Karpas-422 (cell line): ENCODE data around the gene SMIM13. TPM values are rescaled to one million over a fixed set of nuclear protein-coding genes. Genes with fewer than 3 reads are reported as not detected.

Experiments used
- DNase-seq: peaks from one replicate; pipeline ENCODE4 v3.0.0-alpha.2; 2015
- H2AFZ ChIP-seq: fragments of 200-600 bp; sonication (generic); 2 replicates; pipeline ENCODE4 v1.6.1; 2014; ENCODE audit warnings: antibody characterized with exemption, low read length, mixed read lengths
- H3K27ac ChIP-seq: fragments of 200-600 bp; sonication (generic); 2 replicates; pipeline ENCODE4 v1.5.1; 2014; ENCODE audit warnings: mild to moderate bottlenecking, low read length, moderate library complexity
- H3K27me3 ChIP-seq: fragments of 200-600 bp; sonication (generic); 2 replicates; pipeline ENCODE4 v1.6.1; 2014; ENCODE audit warnings: low read length, mixed read lengths
- H3K36me3 ChIP-seq: fragments of 200-600 bp; sonication (generic); 2 replicates; pipeline ENCODE4 v1.6.1; 2014; ENCODE audit warnings: low read length, mixed read lengths; ENCODE audit not compliant: insufficient read depth
- H3K4me1 ChIP-seq: fragments of 200-600 bp; sonication (generic); 2 replicates; pipeline ENCODE4 v1.6.1; 2014; ENCODE audit warnings: mild to moderate bottlenecking, low read length, mixed read lengths
- H3K4me2 ChIP-seq: fragments of 200-600 bp; sonication (generic); 2 replicates; pipeline ENCODE4 v1.6.1; 2014; ENCODE audit warnings: low read length, low read depth, mild to moderate bottlenecking; ENCODE audit not compliant: poor library complexity, severe bottlenecking
- H3K4me3 ChIP-seq: fragments of 200-600 bp; sonication (generic); 2 replicates; pipeline ENCODE4 v1.5.1; 2014; ENCODE audit warnings: mild to moderate bottlenecking, antibody characterized with exemption, low read length, mixed read lengths
- H3K79me2 ChIP-seq: fragments of 200-600 bp; sonication (generic); 2 replicates; pipeline ENCODE4 v1.6.1; 2014; ENCODE audit warnings: mild to moderate bottlenecking, low read length, mixed read lengths
- H3K9ac ChIP-seq: fragments of 200-600 bp; sonication (generic); 2 replicates; pipeline ENCODE4 v1.6.0; 2014; ENCODE audit warnings: low read length
- H3K9me2 ChIP-seq: fragments of 200-600 bp; sonication (generic), shearing (Covaris generic); replicated peaks from 2 replicates; pipeline ENCODE4 v1.6.0; 2014; ENCODE audit warnings: mild to moderate bottlenecking, low read length, moderate library complexity; ENCODE audit not compliant: insufficient read depth
- H3K9me3 ChIP-seq: fragments of 300-700, 200-600 bp; sonication (generic); 2 replicates; pipeline ENCODE4 v1.6.1; 2014; ENCODE audit warnings: low read length, mixed read lengths
- H4K20me1 ChIP-seq: fragments of 200-600 bp; sonication (generic); 2 replicates; pipeline ENCODE4 v1.6.1; 2014; ENCODE audit warnings: mild to moderate bottlenecking, antibody characterized with exemption, low read length, low read depth; ENCODE audit not compliant: insufficient read depth
- total RNA-seq: library from RNA; depleted of rRNA; stranded (reverse); fragments of >200 nt; shearing (Covaris generic); gene quantifications from 2 replicates; pipeline ENCODE4 v1.2.3, GENCODE V29; 2014; ENCODE audit warnings: low replicate concordance

The SMIM13 gene
- total RNA-seq, 1 experiment from 2014 or later: 8.9 TPM

GRCh38 chr6:11098004-11098403 is 4.4 kb downstream of the SMIM13 start:
- H3K36me3 ChIP-seq: peaks cover 9% of the 10 kb centered on the region
- no peak overlapping the region for H3K4me2 ChIP-seq
- no peak for DNase-seq
- H3K9me2 ChIP-seq: no peaks in the 10 kb centered on the region
- H4K20me1 ChIP-seq: peaks cover 13% of the 10 kb centered on the region
- no peak overlapping the region for H3K4me3 ChIP-seq
- H3K27me3 ChIP-seq: no peaks in the 10 kb centered on the region
- no peaks in the 10 kb centered on the region for H3K9me3 ChIP-seq
- H3K79me2 ChIP-seq: peaks cover 88% of the 10 kb centered on the region
- H3K9ac ChIP-seq: no peak overlapping the region
- no peak overlapping the region for H3K27ac ChIP-seq
- peaks cover 17% of the 10 kb centered on the region for H3K4me1 ChIP-seq
- no peak overlapping the region for H2AFZ ChIP-seq

- H3K4me2 ChIP-seq: no peak overlapping the region
- DNase-seq: no peak
Observed at GRCh38 chr6:11101417-11101816, 7.8 kb downstream of the SMIM13 start.

GRCh38 chr6:11103065-11103464 is 9.4 kb downstream of the SMIM13 start:
- no peaks in the 10 kb centered on the region for H3K9me3 ChIP-seq
- peaks cover 100% of the 10 kb centered on the region for H3K79me2 ChIP-seq
- H3K4me1 ChIP-seq: 0 out of 2 replicates have a peak, but pooled peaks cover 14% of the 10 kb centered on the region
- H3K4me2 ChIP-seq: no peak overlapping the region
- no peak overlapping the region for H3K27ac ChIP-seq
- no peak for DNase-seq
- no peak overlapping the region for H3K9ac ChIP-seq
- peaks cover 7% of the 10 kb centered on the region for H3K36me3 ChIP-seq
- peaks cover 49% of the 10 kb centered on the region for H4K20me1 ChIP-seq
- no peak overlapping the region for H2AFZ ChIP-seq
- H3K27me3 ChIP-seq: no peaks in the 10 kb centered on the region
- no peaks in the 10 kb centered on the region for H3K9me2 ChIP-seq
- no peak overlapping the region for H3K4me3 ChIP-seq

More at GRCh38 chr6:11101417-11101816, 7.8 kb downstream of the SMIM13 start:
- no peak overlapping the region for H2AFZ ChIP-seq
- H3K9me3 ChIP-seq: no peaks in the 10 kb centered on the region
- 0 out of 2 replicates have a peak, but pooled peaks cover 9% of the 10 kb centered on the region for H3K4me1 ChIP-seq
- peaks cover 100% of the 10 kb centered on the region for H3K79me2 ChIP-seq
- no peaks in the 10 kb centered on the region for H3K9me2 ChIP-seq
- H3K36me3 ChIP-seq: peaks cover 9% of the 10 kb centered on the region
- H3K9ac ChIP-seq: no peak overlapping the region
- no peak overlapping the region for H3K4me3 ChIP-seq
- no peaks in the 10 kb centered on the region for H3K27me3 ChIP-seq
- no peak overlapping the region for H3K27ac ChIP-seq
- H4K20me1 ChIP-seq: peaks cover 45% of the 10 kb centered on the region

- peaks cover 97% of the 10 kb centered on the region for H3K79me2 ChIP-seq
- H3K27me3 ChIP-seq: no peaks in the 10 kb centered on the region
- no peak overlapping the region for H2AFZ ChIP-seq
- no peaks in the 10 kb centered on the region for H3K9me2 ChIP-seq
- H3K4me3 ChIP-seq: no peak overlapping the region
- no peak overlapping the region for H3K4me2 ChIP-seq
- peaks cover 41% of the 10 kb centered on the region for H4K20me1 ChIP-seq
- peaks cover 10% of the 10 kb centered on the region; the same call in 1 of the 2 replicates for H3K4me1 ChIP-seq
- no peak for DNase-seq
- H3K9ac ChIP-seq: no peak overlapping the region
- H3K27ac ChIP-seq: no peak overlapping the region
- no peaks in the 10 kb centered on the region for H3K9me3 ChIP-seq
- no peaks in the 10 kb centered on the region for H3K36me3 ChIP-seq
Observed at GRCh38 chr6:11108726-11109125, 15.1 kb downstream of the SMIM13 start.

- no peak within 1 kb of the TSS for H3K4me2 ChIP-seq
- H3K9me2 ChIP-seq: no peaks in the 10 kb centered on the region
- H4K20me1 ChIP-seq: peaks cover 19% of the 10 kb centered on the region
- H3K9me3 ChIP-seq: no peaks in the 10 kb centered on the region
- H3K36me3 ChIP-seq: no peaks in the 10 kb centered on the region
- H3K27me3 ChIP-seq: no peaks in the 10 kb centered on the region
- peaks cover 91% of the 10 kb centered on the region for H3K79me2 ChIP-seq
- H3K27ac ChIP-seq: no peak within 1 kb of the TSS
- DNase-seq: no peak
- H3K4me1 ChIP-seq: peaks cover 8% of the 10 kb centered on the region; the same call in 1 of the 2 replicates
- H3K4me3 ChIP-seq: no peak within 1 kb of the TSS
- no peak within 1 kb of the TSS for H3K9ac ChIP-seq
- no peak within 1 kb of the TSS for H2AFZ ChIP-seq
Observed at GRCh38 chr6:11110921-11111768, 17.5 kb downstream of the SMIM13 start, which contains the start of gene ERVFRD-1. Gene ERVFRD-1, minus strand, starts transcription at chr6:11111725. Its CDS starts 6,415 bp downstream, at chr6:11105310.

GRCh38 chr6:11111769-11112437 is 18.3 kb downstream of the SMIM13 start:
- peaks cover 22% of the 10 kb centered on the region for H4K20me1 ChIP-seq
- peaks cover under 1% of the 10 kb centered on the region; the same call in 1 of the 2 replicates for H3K4me1 ChIP-seq
- no peak overlapping the region for H3K27ac ChIP-seq
- no peak overlapping the region for H3K4me3 ChIP-seq
- no peaks in the 10 kb centered on the region for H3K36me3 ChIP-seq
- no peak for DNase-seq
- no peaks in the 10 kb centered on the region for H3K9me2 ChIP-seq
- no peaks in the 10 kb centered on the region for H3K27me3 ChIP-seq
- peaks cover 90% of the 10 kb centered on the region for H3K79me2 ChIP-seq
- H2AFZ ChIP-seq: no peak overlapping the region
- no peaks in the 10 kb centered on the region for H3K9me3 ChIP-seq
- H3K9ac ChIP-seq: no peak overlapping the region
- no peak overlapping the region for H3K4me2 ChIP-seq

GRCh38 chr6:11113038-11113437 is 19.4 kb downstream of the SMIM13 start:
- peaks cover 87% of the 10 kb centered on the region for H3K79me2 ChIP-seq
- H3K36me3 ChIP-seq: no peaks in the 10 kb centered on the region
- H2AFZ ChIP-seq: no peak overlapping the region
- H3K4me3 ChIP-seq: no peak overlapping the region
- H3K9me3 ChIP-seq: no peaks in the 10 kb centered on the region
- H3K27ac ChIP-seq: no peak overlapping the region
- H3K9ac ChIP-seq: no peak overlapping the region
- peaks cover 17% of the 10 kb centered on the region; the same call in 1 of the 2 replicates for H4K20me1 ChIP-seq
- no peaks in the 10 kb centered on the region; the same call in 1 of the 2 replicates for H3K4me1 ChIP-seq
- no peaks in the 10 kb centered on the region for H3K9me2 ChIP-seq
- no peaks in the 10 kb centered on the region for H3K27me3 ChIP-seq
- H3K4me2 ChIP-seq: no peak overlapping the region
- no peak for DNase-seq
